Stimulated activated CD8-positive, alpha-beta memory T cell treated with anti-CD3 and anti-CD28 coated beads, Interleukin-12 subunit alpha, Interleukin-12 subunit beta, amount 100 ng/mL, for 4 hours (primary cell): ENCODE results near the gene NUB1.
A peak's percentile ranks its signal among the peaks of the same experiment; 100 is the strongest.

Experiments used
- DNase-seq: peaks from one replicate; pipeline ENCODE4 v3.0.0-alpha.2; 2020; ENCODE audit warnings: low read depth

The NUB1 gene

GRCh38 chr7:151314401-151314800 is 27.2 kb upstream of the NUB1 start:
- DNase-seq, result no peak

GRCh38 chr7:151315038-151315655 is 26.5 kb upstream of the NUB1 start:
- peak; percentile 44 for DNase-seq

- DNase-seq, result no peak
Measured at GRCh38 chr7:151316896-151317295, 24.7 kb upstream of the NUB1 start.

GRCh38 chr7:151317936-151318335 is 23.7 kb upstream of the NUB1 start:
- no peak for DNase-seq

- no peak for DNase-seq
Measured at GRCh38 chr7:151319189-151319588, 22.4 kb upstream of the NUB1 start.

GRCh38 chr7:151320263-151320845 is 21.3 kb upstream of the NUB1 start:
- no peak for DNase-seq

GRCh38 chr7:151321341-151321740 is 20.3 kb upstream of the NUB1 start:
- no peak for DNase-seq

- no peak for DNase-seq
Measured at GRCh38 chr7:151322906-151323305, 18.7 kb upstream of the NUB1 start.

- no peak for DNase-seq
Measured at GRCh38 chr7:151327022-151327421, 14.6 kb upstream of the NUB1 start.

GRCh38 chr7:151327659-151328058 is 14.0 kb upstream of the NUB1 start:
- DNase-seq, result no peak

GRCh38 chr7:151330181-151330580 is 11.4 kb upstream of the NUB1 start:
- DNase-seq, result no peak

GRCh38 chr7:151330661-151331060 is 11.0 kb upstream of the NUB1 start:
- DNase-seq, result no peak

GRCh38 chr7:151334628-151335027 is 7.0 kb upstream of the NUB1 start:
- DNase-seq, result no peak

- no peak for DNase-seq
Measured at GRCh38 chr7:151336027-151336708, 5.4 kb upstream of the NUB1 start.

GRCh38 chr7:151337346-151337745 is 4.3 kb upstream of the NUB1 start:
- no peak for DNase-seq

- DNase-seq, result no peak
Measured at GRCh38 chr7:151338809-151339208, 2.8 kb upstream of the NUB1 start.

- no peak for DNase-seq
Measured at GRCh38 chr7:151339651-151340382, 1.8 kb upstream of the NUB1 start.

GRCh38 chr7:151340794-151341356 is 737 bp upstream of the NUB1 start:
- no peak for DNase-seq

- DNase-seq, result no peak
Measured at GRCh38 chr7:151342102-151342646, 562 bp downstream of the NUB1 start.

- no peak for DNase-seq
Measured at GRCh38 chr7:151342811-151343210, 1.2 kb downstream of the NUB1 start.

GRCh38 chr7:151343516-151343915 is 1.9 kb downstream of the NUB1 start:
- no peak for DNase-seq
